K562 (cell line): ENCODE results near the gene MPHOSPH6. TPM values are rescaled to one million over a fixed set of nuclear protein-coding genes. Genes with fewer than 3 reads are reported as not detected.
A peak's percentile ranks its signal among the peaks of the same experiment; 100 is the strongest.

Source experiments
- ARHGAP35 ChIP-seq: fragments of 450-650 bp; IDR thresholded peaks from 2 replicates; pipeline ENCODE4 v1.6.1; 2018; ENCODE audit not compliant: partially characterized antibody
- FOS ChIP-seq: IDR thresholded peaks from 3 replicates; pipeline ENCODE4 v1.6.1; 2011; ENCODE audit not compliant: insufficient read length; ENCODE audit errors: extremely low read depth
- MEIS2 ChIP-seq: fragments of 450-650 bp; IDR thresholded peaks from 2 replicates; pipeline ENCODE4 v1.6.1; 2014; ENCODE audit warnings: mild to moderate bottlenecking; ENCODE audit not compliant: partially characterized antibody
- OTX1 ChIP-seq: fragments of 450-650 bp; formaldehyde crosslinking; IDR thresholded peaks from 2 replicates; pipeline ENCODE4 v1.4.0; 2022; ENCODE audit warnings: mild to moderate bottlenecking
- XRCC5 ChIP-seq: fragments of 200-400 bp; formaldehyde crosslinking; IDR thresholded peaks from 2 replicates; pipeline ENCODE4 v1.6.1; 2017; ENCODE audit warnings: low read depth, mild to moderate bottlenecking, low read length
- ZNF174 ChIP-seq: fragments of 250-450 bp; sonication (Bioruptor Pico); IDR thresholded peaks from 2 replicates; pipeline ENCODE4 v1.4.0; 2020; ENCODE audit warnings: mild to moderate bottlenecking
- ZNF23 ChIP-seq: fragments of 250-450 bp; sonication (Bioruptor Pico); IDR thresholded peaks from 2 replicates; pipeline ENCODE4 v1.4.0; 2020; ENCODE audit warnings: mild to moderate bottlenecking
- ZNF778 ChIP-seq: fragments of 450-650 bp; formaldehyde crosslinking; IDR thresholded peaks from 2 replicates; pipeline ENCODE4 v1.4.0; 2020; ENCODE audit warnings: mild to moderate bottlenecking, moderate library complexity
- polyA plus RNA-seq, 8 experiments: library from polyadenylated mRNA; depleted of rRNA in 4 of 8; stranded (reverse) in 5 of 8; unstranded in 3 of 8; fragments of >200 nt; fragmentation: Nextera tagmentation in 2 of 8; fragmentation: Illumina TruSeq in 1 of 8; extraction: Ambion mirVana in 2 of 8; extraction: Trizol in 1 of 8; gene quantifications; 2 replicates each; pipeline versions ENCODE4 v1.2.1 to v1.2.3, GENCODE V29; 2011 to 2014; ENCODE audit warnings: inconsistent platforms in 1 of 8, missing spikeins in 1 of 8
- total RNA-seq, 7 experiments: library from RNA; depleted of rRNA in 6 of 7; stranded (reverse); fragments of >200 nt in 6 of 7; fragmentation: Illumina TruSeq in 2 of 7; extraction: Trizol in 2 of 7; gene quantifications; 2 replicates each; pipeline versions ENCODE4 v1.2.1 to v1.2.3, GENCODE V29; 2011 to 2021; ENCODE audit warnings: low replicate concordance in 1 of 7
- TF ChIP-seq, protein P1 (sequence below): sonication (generic); formaldehyde crosslinking; IDR thresholded peaks from 2 replicates; pipeline ENCODE4 v1.8.0; 2023; ENCODE audit warnings: missing genetic modification reagents, mild to moderate bottlenecking, borderline replicate concordance
- TF ChIP-seq, protein P2 (sequence below): fragments of 450-650 bp; formaldehyde crosslinking; IDR thresholded peaks from 2 replicates; pipeline ENCODE4 v1.4.0; 2020; ENCODE audit warnings: mild to moderate bottlenecking, moderate library complexity
- TF ChIP-seq, protein P3 (sequence below): sonication (generic); formaldehyde crosslinking; IDR thresholded peaks from 2 replicates; pipeline ENCODE4 v1.8.0; 2022; ENCODE audit warnings: mild to moderate bottlenecking, missing genetic modification reagents, borderline replicate concordance
- TF ChIP-seq, protein P4 (sequence below): fragments of 250-450 bp; sonication (Bioruptor Pico); IDR thresholded peaks from 2 replicates; pipeline ENCODE4 v1.5.0; 2022; ENCODE audit warnings: mild to moderate bottlenecking
- TF ChIP-seq, protein P5 (sequence below): fragments of 250-450 bp; sonication (Bioruptor Pico); IDR thresholded peaks from 2 replicates; pipeline ENCODE4 v1.8.0; 2022; ENCODE audit warnings: inconsistent platforms, mild to moderate bottlenecking, moderate library complexity, borderline replicate concordance

The MPHOSPH6 gene
- total and polyA plus RNA-seq, 9 of the 15 experiments (the other 6 are each of a cell fraction or from before 2014, with no cell fraction given) = 37.0 to 153 (median 76.7) TPM

DNA sequence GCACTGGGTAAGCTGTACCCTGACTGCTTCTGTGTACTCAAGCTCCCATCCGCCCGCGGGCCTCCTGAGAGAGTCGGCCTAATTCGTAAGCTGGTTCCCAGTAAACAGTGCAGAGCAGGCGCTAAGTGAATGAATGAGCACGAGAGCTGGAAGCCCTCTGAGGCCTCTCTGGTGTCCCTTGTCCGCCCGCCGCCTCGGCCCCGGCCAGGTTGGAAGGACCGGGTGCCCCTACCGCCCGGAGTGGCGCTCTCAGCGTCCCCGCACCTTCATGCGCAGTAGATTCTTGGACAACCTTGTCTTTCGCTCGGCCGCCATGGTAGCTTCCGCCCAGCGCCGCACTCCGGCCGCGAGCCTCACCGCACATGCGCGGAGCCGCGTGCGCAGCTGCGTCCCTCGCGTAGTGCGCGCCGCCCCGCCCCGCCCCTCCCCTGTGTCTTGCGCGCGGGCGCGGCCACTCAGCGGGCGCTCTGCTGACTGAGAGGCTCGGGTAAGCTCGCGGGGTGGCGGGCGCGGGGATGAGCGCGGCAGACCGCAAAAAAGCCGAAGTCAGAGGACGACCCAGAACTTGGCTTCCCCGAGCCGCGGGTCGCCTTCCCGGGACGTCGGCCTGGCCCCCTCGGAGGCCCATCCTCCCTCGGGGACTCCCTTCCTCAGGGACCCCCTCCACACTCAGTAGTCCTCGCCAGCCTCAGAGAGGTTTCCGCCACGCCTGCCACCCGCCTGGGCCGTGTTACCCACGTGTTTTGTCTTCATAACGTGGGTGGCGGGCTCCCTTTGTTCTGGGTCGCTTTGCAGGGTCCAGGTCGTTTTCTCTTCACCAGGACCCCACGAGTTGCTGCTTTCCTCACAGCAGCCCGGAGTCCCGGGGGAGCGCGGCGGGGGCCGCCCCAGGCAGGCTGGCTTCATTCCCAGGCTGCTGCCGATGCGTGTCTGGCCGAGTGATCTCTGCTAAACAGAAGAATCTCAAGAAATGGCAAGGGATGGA, at the start of gene MPHOSPH6 (continued):
- TF ChIP-seq, protein P1, sequence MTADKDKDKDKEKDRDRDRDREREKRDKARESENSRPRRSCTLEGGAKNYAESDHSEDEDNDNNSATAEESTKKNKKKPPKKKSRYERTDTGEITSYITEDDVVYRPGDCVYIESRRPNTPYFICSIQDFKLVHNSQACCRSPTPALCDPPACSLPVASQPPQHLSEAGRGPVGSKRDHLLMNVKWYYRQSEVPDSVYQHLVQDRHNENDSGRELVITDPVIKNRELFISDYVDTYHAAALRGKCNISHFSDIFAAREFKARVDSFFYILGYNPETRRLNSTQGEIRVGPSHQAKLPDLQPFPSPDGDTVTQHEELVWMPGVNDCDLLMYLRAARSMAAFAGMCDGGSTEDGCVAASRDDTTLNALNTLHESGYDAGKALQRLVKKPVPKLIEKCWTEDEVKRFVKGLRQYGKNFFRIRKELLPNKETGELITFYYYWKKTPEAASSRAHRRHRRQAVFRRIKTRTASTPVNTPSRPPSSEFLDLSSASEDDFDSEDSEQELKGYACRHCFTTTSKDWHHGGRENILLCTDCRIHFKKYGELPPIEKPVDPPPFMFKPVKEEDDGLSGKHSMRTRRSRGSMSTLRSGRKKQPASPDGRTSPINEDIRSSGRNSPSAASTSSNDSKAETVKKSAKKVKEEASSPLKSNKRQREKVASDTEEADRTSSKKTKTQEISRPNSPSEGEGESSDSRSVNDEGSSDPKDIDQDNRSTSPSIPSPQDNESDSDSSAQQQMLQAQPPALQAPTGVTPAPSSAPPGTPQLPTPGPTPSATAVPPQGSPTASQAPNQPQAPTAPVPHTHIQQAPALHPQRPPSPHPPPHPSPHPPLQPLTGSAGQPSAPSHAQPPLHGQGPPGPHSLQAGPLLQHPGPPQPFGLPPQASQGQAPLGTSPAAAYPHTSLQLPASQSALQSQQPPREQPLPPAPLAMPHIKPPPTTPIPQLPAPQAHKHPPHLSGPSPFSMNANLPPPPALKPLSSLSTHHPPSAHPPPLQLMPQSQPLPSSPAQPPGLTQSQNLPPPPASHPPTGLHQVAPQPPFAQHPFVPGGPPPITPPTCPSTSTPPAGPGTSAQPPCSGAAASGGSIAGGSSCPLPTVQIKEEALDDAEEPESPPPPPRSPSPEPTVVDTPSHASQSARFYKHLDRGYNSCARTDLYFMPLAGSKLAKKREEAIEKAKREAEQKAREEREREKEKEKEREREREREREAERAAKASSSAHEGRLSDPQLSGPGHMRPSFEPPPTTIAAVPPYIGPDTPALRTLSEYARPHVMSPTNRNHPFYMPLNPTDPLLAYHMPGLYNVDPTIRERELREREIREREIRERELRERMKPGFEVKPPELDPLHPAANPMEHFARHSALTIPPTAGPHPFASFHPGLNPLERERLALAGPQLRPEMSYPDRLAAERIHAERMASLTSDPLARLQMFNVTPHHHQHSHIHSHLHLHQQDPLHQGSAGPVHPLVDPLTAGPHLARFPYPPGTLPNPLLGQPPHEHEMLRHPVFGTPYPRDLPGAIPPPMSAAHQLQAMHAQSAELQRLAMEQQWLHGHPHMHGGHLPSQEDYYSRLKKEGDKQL (CRISPR knock-in tag) = no peak
- TF ChIP-seq ZNF174 (CRISPR knock-in tag) (no peak), FOS (peak; percentile 17), ARHGAP35 (no peak), MEIS2 (peak; percentile 90), ZNF778 (CRISPR knock-in tag) (no peak), ZNF23 (no peak), XRCC5 (peak; percentile 74; the same call in 1 of the 2 replicates), OTX1 (no peak)
- TF ChIP-seq, protein P2, sequence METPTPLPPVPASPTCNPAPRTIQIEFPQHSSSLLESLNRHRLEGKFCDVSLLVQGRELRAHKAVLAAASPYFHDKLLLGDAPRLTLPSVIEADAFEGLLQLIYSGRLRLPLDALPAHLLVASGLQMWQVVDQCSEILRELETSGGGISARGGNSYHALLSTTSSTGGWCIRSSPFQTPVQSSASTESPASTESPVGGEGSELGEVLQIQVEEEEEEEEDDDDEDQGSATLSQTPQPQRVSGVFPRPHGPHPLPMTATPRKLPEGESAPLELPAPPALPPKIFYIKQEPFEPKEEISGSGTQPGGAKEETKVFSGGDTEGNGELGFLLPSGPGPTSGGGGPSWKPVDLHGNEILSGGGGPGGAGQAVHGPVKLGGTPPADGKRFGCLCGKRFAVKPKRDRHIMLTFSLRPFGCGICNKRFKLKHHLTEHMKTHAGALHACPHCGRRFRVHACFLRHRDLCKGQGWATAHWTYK (CRISPR knock-in tag) = 0 out of 2 replicates have a peak, but pooled peaks have one; percentile 32
- TF ChIP-seq, protein P3, sequence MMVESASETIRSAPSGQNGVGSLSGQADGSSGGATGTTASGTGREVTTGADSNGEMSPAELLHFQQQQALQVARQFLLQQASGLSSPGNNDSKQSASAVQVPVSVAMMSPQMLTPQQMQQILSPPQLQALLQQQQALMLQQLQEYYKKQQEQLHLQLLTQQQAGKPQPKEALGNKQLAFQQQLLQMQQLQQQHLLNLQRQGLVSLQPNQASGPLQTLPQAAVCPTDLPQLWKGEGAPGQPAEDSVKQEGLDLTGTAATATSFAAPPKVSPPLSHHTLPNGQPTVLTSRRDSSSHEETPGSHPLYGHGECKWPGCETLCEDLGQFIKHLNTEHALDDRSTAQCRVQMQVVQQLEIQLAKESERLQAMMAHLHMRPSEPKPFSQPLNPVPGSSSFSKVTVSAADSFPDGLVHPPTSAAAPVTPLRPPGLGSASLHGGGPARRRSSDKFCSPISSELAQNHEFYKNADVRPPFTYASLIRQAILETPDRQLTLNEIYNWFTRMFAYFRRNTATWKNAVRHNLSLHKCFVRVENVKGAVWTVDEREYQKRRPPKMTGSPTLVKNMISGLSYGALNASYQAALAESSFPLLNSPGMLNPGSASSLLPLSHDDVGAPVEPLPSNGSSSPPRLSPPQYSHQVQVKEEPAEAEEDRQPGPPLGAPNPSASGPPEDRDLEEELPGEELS (CRISPR knock-in tag) = peak; percentile 87
- TF ChIP-seq, protein P4, sequence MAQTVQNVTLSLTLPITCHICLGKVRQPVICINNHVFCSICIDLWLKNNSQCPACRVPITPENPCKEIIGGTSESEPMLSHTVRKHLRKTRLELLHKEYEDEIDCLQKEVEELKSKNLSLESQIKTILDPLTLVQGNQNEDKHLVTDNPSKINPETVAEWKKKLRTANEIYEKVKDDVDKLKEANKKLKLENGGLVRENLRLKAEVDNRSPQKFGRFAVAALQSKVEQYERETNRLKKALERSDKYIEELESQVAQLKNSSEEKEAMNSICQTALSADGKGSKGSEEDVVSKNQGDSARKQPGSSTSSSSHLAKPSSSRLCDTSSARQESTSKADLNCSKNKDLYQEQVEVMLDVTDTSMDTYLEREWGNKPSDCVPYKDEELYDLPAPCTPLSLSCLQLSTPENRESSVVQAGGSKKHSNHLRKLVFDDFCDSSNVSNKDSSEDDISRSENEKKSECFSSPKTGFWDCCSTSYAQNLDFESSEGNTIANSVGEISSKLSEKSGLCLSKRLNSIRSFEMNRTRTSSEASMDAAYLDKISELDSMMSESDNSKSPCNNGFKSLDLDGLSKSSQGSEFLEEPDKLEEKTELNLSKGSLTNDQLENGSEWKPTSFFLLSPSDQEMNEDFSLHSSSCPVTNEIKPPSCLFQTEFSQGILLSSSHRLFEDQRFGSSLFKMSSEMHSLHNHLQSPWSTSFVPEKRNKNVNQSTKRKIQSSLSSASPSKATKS (CRISPR knock-in tag) = no peak
- TF ChIP-seq, protein P5, sequence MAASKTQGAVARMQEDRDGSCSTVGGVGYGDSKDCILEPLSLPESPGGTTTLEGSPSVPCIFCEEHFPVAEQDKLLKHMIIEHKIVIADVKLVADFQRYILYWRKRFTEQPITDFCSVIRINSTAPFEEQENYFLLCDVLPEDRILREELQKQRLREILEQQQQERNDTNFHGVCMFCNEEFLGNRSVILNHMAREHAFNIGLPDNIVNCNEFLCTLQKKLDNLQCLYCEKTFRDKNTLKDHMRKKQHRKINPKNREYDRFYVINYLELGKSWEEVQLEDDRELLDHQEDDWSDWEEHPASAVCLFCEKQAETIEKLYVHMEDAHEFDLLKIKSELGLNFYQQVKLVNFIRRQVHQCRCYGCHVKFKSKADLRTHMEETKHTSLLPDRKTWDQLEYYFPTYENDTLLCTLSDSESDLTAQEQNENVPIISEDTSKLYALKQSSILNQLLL = no peak
